GM12873 (cell line): Measurements from ENCODE around the gene SAMHD1.

Experiments
- TF ChIP-seq, protein P1 (sequence below): IDR thresholded peaks from 2 replicates; pipeline ENCODE4 v1.5.1; 2012; ENCODE audit warnings: low read depth, mild to moderate bottlenecking, moderate library complexity, low read length, control low read depth; ENCODE audit not compliant: insufficient read depth; ENCODE audit errors: missing control alignments

SAMHD1 gene

GRCh38 chr20:36854348-36855240 lies 96.9 kb downstream of the SAMHD1 start:
- TF ChIP-seq, protein P1, sequence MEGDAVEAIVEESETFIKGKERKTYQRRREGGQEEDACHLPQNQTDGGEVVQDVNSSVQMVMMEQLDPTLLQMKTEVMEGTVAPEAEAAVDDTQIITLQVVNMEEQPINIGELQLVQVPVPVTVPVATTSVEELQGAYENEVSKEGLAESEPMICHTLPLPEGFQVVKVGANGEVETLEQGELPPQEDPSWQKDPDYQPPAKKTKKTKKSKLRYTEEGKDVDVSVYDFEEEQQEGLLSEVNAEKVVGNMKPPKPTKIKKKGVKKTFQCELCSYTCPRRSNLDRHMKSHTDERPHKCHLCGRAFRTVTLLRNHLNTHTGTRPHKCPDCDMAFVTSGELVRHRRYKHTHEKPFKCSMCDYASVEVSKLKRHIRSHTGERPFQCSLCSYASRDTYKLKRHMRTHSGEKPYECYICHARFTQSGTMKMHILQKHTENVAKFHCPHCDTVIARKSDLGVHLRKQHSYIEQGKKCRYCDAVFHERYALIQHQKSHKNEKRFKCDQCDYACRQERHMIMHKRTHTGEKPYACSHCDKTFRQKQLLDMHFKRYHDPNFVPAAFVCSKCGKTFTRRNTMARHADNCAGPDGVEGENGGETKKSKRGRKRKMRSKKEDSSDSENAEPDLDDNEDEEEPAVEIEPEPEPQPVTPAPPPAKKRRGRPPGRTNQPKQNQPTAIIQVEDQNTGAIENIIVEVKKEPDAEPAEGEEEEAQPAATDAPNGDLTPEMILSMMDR, result no peak

GRCh38 chr20:36852187-36852586 lies 99.3 kb downstream of the SAMHD1 start:
- TF ChIP-seq, protein P1, result no peak

GRCh38 chr20:36851490-36851889 lies 100.0 kb downstream of the SAMHD1 start:
- TF ChIP-seq, protein P1, result no peak

DNA sequence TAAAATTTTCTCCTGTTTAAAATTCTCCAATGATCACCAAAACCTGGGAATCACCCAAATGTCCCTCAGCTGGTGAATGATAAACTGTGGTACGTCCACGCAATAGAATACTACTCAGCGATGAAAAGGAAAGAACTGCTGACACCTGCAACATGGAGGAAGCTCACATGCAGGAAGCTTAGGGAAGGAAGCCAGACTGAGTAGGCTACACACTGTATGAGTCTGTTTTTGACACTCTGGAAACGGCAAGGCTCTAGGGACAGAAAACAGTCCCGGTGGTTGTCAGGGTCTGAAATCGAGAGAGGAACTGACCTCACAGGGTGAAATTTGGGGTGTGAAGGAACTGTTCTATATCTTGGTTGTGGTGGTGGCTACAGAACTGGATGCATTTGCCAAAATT lies 100.7 kb downstream of the SAMHD1 start:
- TF ChIP-seq, protein P1, result no peak

GRCh38 chr20:36849333-36850065 lies 102.0 kb downstream of the SAMHD1 start:
- TF ChIP-seq, protein P1, result no peak

- TF ChIP-seq, protein P1, result no peak
Observed at GRCh38 chr20:36848677-36849076, 102.8 kb downstream of the SAMHD1 start.

DNA sequence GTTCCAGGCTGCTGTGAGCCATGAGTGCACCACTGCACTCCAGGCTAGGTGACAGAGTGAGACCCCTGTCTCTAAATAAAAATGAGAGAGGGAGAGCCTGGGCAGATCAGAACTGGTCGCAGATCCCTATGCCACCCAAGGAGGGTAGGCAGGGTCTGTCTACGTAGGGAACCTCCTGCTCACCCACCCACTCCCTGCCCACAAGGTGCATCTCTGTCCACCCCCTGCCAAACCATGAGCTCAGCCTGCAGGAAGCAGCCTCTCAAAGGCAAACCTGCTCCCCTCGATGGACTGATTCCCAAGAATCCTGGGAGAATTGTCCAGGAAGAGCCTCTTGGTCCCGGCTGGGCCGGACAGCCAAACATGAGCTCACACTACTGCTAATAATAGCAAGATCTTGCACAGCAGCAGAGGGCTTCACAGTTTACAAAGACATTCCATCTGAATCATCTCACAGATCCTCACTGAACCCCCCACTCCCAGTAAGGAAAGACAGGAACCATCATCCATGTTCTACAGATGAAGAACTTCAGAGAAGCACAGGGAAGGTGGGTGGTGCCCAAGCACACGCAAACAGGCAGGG lies 103.3 kb downstream of the SAMHD1 start:
- TF ChIP-seq, protein P1, result no peak
